ENCODE measurements around the gene HESX1.

GRCh38 chr3:57244946-57245345 is 45.2 kb upstream of the HESX1 start:
- no peak for TF ChIP-seq CTCF (IDR thresholded peaks at IDR 0.05)
- TF ChIP-seq POLR2A (IDR thresholded peaks at IDR 0.05) = no peak

Data from esophagus squamous epithelium (tissue), 4 donors.